Natural killer cell treated with Interleukin-12 subunit alpha and Interleukin-12 subunit beta and Interleukin-15 and Interleukin-18, amount 100 ng/mL, for 72 hours (primary cell): ENCODE measurements around the gene LRRC74B. TPM values are rescaled to one million over a fixed set of nuclear protein-coding genes. Genes with fewer than 3 reads are reported as not detected.
"Not testable (repeated sequence)": the region's sequence is repeated elsewhere in the genome, so short reads cannot be mapped to it uniquely, and the experiment has no call there.

Experiments used
- ATAC-seq, 2 donors: fragments of 150-1000 bp; cut with Tn5 transposase in 1 of 2; sonication (Bioruptor Pico), chemical (Tn5 transposase) in 1 of 2; 2 replicates each; pipeline ENCODE4 v1.10.0; 2021
- DNase-seq: peaks from one replicate; pipeline ENCODE4 v3.0.0; 2022; ENCODE audit warnings: low spot score
- H3K27ac Mint-ChIP-seq, 2 donors: 1 replicate in 1 of 2; 2 replicates in 1 of 2; pipeline ENCODE4 v1.8.0; 2022; ENCODE audit warnings: mixed read lengths in 2 of 2, mild to moderate bottlenecking in 1 of 2, moderate library complexity in 1 of 2
- H3K27me3 Mint-ChIP-seq, 2 donors: 1 replicate in 1 of 2; 2 replicates in 1 of 2; pipeline ENCODE4 v1.8.0; 2022; ENCODE audit warnings: mixed read lengths in 2 of 2
- H3K36me3 Mint-ChIP-seq: one replicate; pipeline ENCODE4 v1.8.0; 2022; ENCODE audit warnings: mixed read lengths
- H3K4me1 Mint-ChIP-seq, 2 donors: 1 replicate in 1 of 2; 2 replicates in 1 of 2; pipeline ENCODE4 v1.8.0; 2022; ENCODE audit warnings: low read depth in 2 of 2, mixed read lengths in 2 of 2, mild to moderate bottlenecking in 1 of 2
- H3K4me3 Mint-ChIP-seq: one replicate; pipeline ENCODE4 v1.8.0; 2022; ENCODE audit warnings: mixed read lengths
- H3K9me3 Mint-ChIP-seq: 2 replicates; pipeline ENCODE4 v1.8.0; 2022; ENCODE audit warnings: mixed read lengths
- total RNA-seq, 2 donors: library from RNA; stranded (reverse); gene quantifications; one replicate each; pipeline ENCODE4 v1.2.3, GENCODE V29; 2022

The LRRC74B gene
- total RNA-seq, 2 donors from 2014 or later: not detected

GRCh38 chr22:21051145-21051830 lies 5.5 kb downstream of the LRRC74B start:
- H3K4me1 Mint-ChIP-seq: peaks cover 5 to 6% of the 10 kb centered on the region in 2 donors
- no peak overlapping the region for H3K27ac Mint-ChIP-seq
- H3K9me3 Mint-ChIP-seq: no peaks in the 10 kb centered on the region
- no peaks in the 10 kb centered on the region for H3K36me3 Mint-ChIP-seq
- H3K4me3 Mint-ChIP-seq: no peak overlapping the region
- DNase-seq (no peak), ATAC-seq (no peak)
- peaks cover 0 to 4% of the 10 kb centered on the region in 2 donors for H3K27me3 Mint-ChIP-seq

- H3K27me3 Mint-ChIP-seq: peaks cover 5 to 11% of the 10 kb centered on the region in 2 donors
- no peak overlapping the region for H3K27ac Mint-ChIP-seq
- no peaks in the 10 kb centered on the region for H3K36me3 Mint-ChIP-seq
- ATAC-seq (no peak), DNase-seq (no peak)
- no peak overlapping the region for H3K4me3 Mint-ChIP-seq
- H3K9me3 Mint-ChIP-seq: no peaks in the 10 kb centered on the region
- peaks cover 10 to 11% of the 10 kb centered on the region in 2 donors for H3K4me1 Mint-ChIP-seq
These were observed 6.2 kb downstream of the LRRC74B start for GRCh38 chr22:21051831-21052400.

GRCh38 chr22:21052715-21053459 lies 7.1 kb downstream of the LRRC74B start:
- peaks cover 5 to 13% of the 10 kb centered on the region in 2 donors for H3K27me3 Mint-ChIP-seq
- H3K4me1 Mint-ChIP-seq: peaks cover 10 to 11% of the 10 kb centered on the region in 2 donors
- H3K4me3 Mint-ChIP-seq: no peak overlapping the region
- DNase-seq: no peak
- ATAC-seq: no peak
- no peak overlapping the region for H3K27ac Mint-ChIP-seq
- no peaks in the 10 kb centered on the region for H3K36me3 Mint-ChIP-seq
- no peaks in the 10 kb centered on the region for H3K9me3 Mint-ChIP-seq

- Mint-ChIP-seq H3K4me1 (peaks cover 10 to 11% of the 10 kb centered on the region in 2 donors), H3K27ac (no peak overlapping the region), H3K27me3 (peaks cover 5 to 13% of the 10 kb centered on the region in 2 donors), H3K9me3 (no peaks in the 10 kb centered on the region), H3K36me3 (no peaks in the 10 kb centered on the region), H3K4me3 (no peak overlapping the region)
- ATAC-seq (peak in 1 of 2 donors; percentile 7), DNase-seq (no peak)
These were observed 8.4 kb downstream of the LRRC74B start for GRCh38 chr22:21054046-21054713.

GRCh38 chr22:21054714-21055563 lies 9.2 kb downstream of the LRRC74B start:
- DNase-seq (no peak), ATAC-seq (no peak)
- H3K9me3 Mint-ChIP-seq: no peaks in the 10 kb centered on the region
- peaks cover 5 to 13% of the 10 kb centered on the region in 2 donors for H3K27me3 Mint-ChIP-seq
- no peak overlapping the region for H3K27ac Mint-ChIP-seq
- H3K4me3 Mint-ChIP-seq: no peak overlapping the region
- peaks cover 10 to 11% of the 10 kb centered on the region in 2 donors for H3K4me1 Mint-ChIP-seq
- no peaks in the 10 kb centered on the region for H3K36me3 Mint-ChIP-seq

- Mint-ChIP-seq H3K4me3 (no peak overlapping the region), H3K27me3 (peaks cover 5 to 13% of the 10 kb centered on the region in 2 donors), H3K4me1 (peaks cover 10 to 11% of the 10 kb centered on the region in 2 donors), H3K9me3 (no peaks in the 10 kb centered on the region), H3K36me3 (no peaks in the 10 kb centered on the region), H3K27ac (no peak overlapping the region)
- DNase-seq (no peak), ATAC-seq (no peak)
These were observed 9.8 kb downstream of the LRRC74B start for GRCh38 chr22:21055564-21055834.

GRCh38 chr22:21055880-21056319 lies 10.2 kb downstream of the LRRC74B start:
- H3K4me3 Mint-ChIP-seq: no peak overlapping the region
- H3K9me3 Mint-ChIP-seq: no peaks in the 10 kb centered on the region
- no peak overlapping the region for H3K27ac Mint-ChIP-seq
- H3K36me3 Mint-ChIP-seq: no peaks in the 10 kb centered on the region
- H3K27me3 Mint-ChIP-seq: peaks cover 5 to 13% of the 10 kb centered on the region in 2 donors
- DNase-seq: no peak
- no peak for ATAC-seq
- peaks cover 10 to 11% of the 10 kb centered on the region in 2 donors for H3K4me1 Mint-ChIP-seq

- not testable (repeated sequence) for H3K36me3 Mint-ChIP-seq
- ATAC-seq: peak in 1 of 2 donors; percentile 20
- H3K4me1 Mint-ChIP-seq: peaks cover 10 to 11% of the 10 kb centered on the region in 2 donors
These were observed 14.6 kb downstream of the LRRC74B start for GRCh38 chr22:21060363-21060762.

GRCh38 chr22:21061660-21062321 lies 16.0 kb downstream of the LRRC74B start:
- not testable (repeated sequence) for ATAC-seq, H3K36me3 Mint-ChIP-seq, H3K9me3 Mint-ChIP-seq, H3K4me1 Mint-ChIP-seq, DNase-seq, H3K27ac Mint-ChIP-seq, H3K4me3 Mint-ChIP-seq
- peaks cover 5 to 11% of the 10 kb centered on the region in 2 donors for H3K27me3 Mint-ChIP-seq

More at GRCh38 chr22:21060363-21060762, 14.6 kb downstream of the LRRC74B start:
- H3K9me3 Mint-ChIP-seq, H3K27ac Mint-ChIP-seq, H3K4me3 Mint-ChIP-seq, DNase-seq: not testable (repeated sequence)
- peaks cover 8 to 18% of the 10 kb centered on the region in 2 donors for H3K27me3 Mint-ChIP-seq

GRCh38 chr22:21064425-21064824 lies 18.7 kb downstream of the LRRC74B start:
- H3K4me1 Mint-ChIP-seq, H3K4me3 Mint-ChIP-seq, ATAC-seq, H3K27ac Mint-ChIP-seq, H3K27me3 Mint-ChIP-seq, DNase-seq, H3K36me3 Mint-ChIP-seq, H3K9me3 Mint-ChIP-seq: not testable (repeated sequence)

- no peak overlapping the region for H3K27ac Mint-ChIP-seq
- no peaks in the 10 kb centered on the region for H3K36me3 Mint-ChIP-seq
These were observed 19.4 kb downstream of the LRRC74B start for GRCh38 chr22:21064917-21065864.

More at GRCh38 chr22:21064917-21065864, 19.4 kb downstream of the LRRC74B start:
- Mint-ChIP-seq H3K4me3 (no peak overlapping the region), H3K27me3 (peaks cover 3 to 7% of the 10 kb centered on the region in 2 donors), H3K9me3 (no peaks in the 10 kb centered on the region), H3K4me1 (no peaks in the 10 kb centered on the region)
- DNase-seq: no peak
- ATAC-seq: no peak
